Muscle layer of colon (tissue), 2 donors: ENCODE data around the gene AGK.
"Not testable (repeated sequence)": the region's sequence is repeated elsewhere in the genome, so short reads cannot be mapped to it uniquely, and the experiment has no call there.

Source experiments
- H3K27ac ChIP-seq: one replicate; pipeline ENCODE4 v1.7.0; 2013; ENCODE audit warnings: low read depth, mild to moderate bottlenecking, low read length, moderate library complexity
- H3K27me3 ChIP-seq, 2 donors: one replicate each; pipeline ENCODE4 v1.7.0; 2013; ENCODE audit warnings: low read length in 2 of 2, mild to moderate bottlenecking in 2 of 2; ENCODE audit not compliant: insufficient read depth in 2 of 2, control insufficient read depth in 1 of 2
- H3K36me3 ChIP-seq: one replicate; pipeline ENCODE4 v1.7.0; 2013; ENCODE audit warnings: mild to moderate bottlenecking, low read length; ENCODE audit not compliant: insufficient read depth
- H3K4me1 ChIP-seq: one replicate; pipeline ENCODE4 v1.7.0; 2013; ENCODE audit warnings: mild to moderate bottlenecking, low read length; ENCODE audit not compliant: insufficient read depth
- H3K4me3 ChIP-seq, 2 donors: one replicate each; pipeline ENCODE4 v1.7.0; 2013; ENCODE audit warnings: low read length in 2 of 2, low read depth in 1 of 2, mild to moderate bottlenecking in 1 of 2, moderate library complexity in 1 of 2
- H3K9ac ChIP-seq: one replicate; pipeline ENCODE4 v1.7.0; 2013; ENCODE audit warnings: low read length
- H3K9me3 ChIP-seq: one replicate; pipeline ENCODE4 v1.7.0; 2013; ENCODE audit warnings: mild to moderate bottlenecking, low read length
- donor health status: abdominal sarcoma.
- donor health status: Adenocarcinoma of cecum.

The AGK gene

GRCh38 chr7:141689072-141689825 lies 138.0 kb downstream of the AGK start:
- H3K4me3 ChIP-seq, H3K27ac ChIP-seq, H3K9me3 ChIP-seq, H3K9ac ChIP-seq, H3K27me3 ChIP-seq, H3K4me1 ChIP-seq: not testable (repeated sequence)
- H3K36me3 ChIP-seq: peaks cover 15% of the 10 kb centered on the region

- no peaks in the 10 kb centered on the region for H3K27me3 ChIP-seq
- H3K27ac ChIP-seq: no peak overlapping the region
- no peaks in the 10 kb centered on the region for H3K9me3 ChIP-seq
- H3K4me3 ChIP-seq: no peak overlapping the region
- peaks cover 6% of the 10 kb centered on the region for H3K4me1 ChIP-seq
- no peak overlapping the region for H3K9ac ChIP-seq
- H3K36me3 ChIP-seq: no peaks in the 10 kb centered on the region
These were observed 140.3 kb downstream of the AGK start for GRCh38 chr7:141691540-141691939.

GRCh38 chr7:141691961-141692360 lies 140.8 kb downstream of the AGK start:
- peaks cover 6% of the 10 kb centered on the region for H3K4me1 ChIP-seq
- H3K9ac ChIP-seq: no peak overlapping the region
- H3K27ac ChIP-seq: no peak overlapping the region
- H3K27me3 ChIP-seq: no peaks in the 10 kb centered on the region
- H3K36me3 ChIP-seq: no peaks in the 10 kb centered on the region
- no peaks in the 10 kb centered on the region for H3K9me3 ChIP-seq
- H3K4me3 ChIP-seq: no peak overlapping the region

GRCh38 chr7:141693082-141693481 lies 141.9 kb downstream of the AGK start:
- Histone ChIP-seq H3K4me3 (no peak overlapping the region), H3K27ac (no peak overlapping the region), H3K27me3 (no peaks in the 10 kb centered on the region), H3K36me3 (no peaks in the 10 kb centered on the region), H3K9ac (no peak overlapping the region), H3K9me3 (no peaks in the 10 kb centered on the region), H3K4me1 (peaks cover 6% of the 10 kb centered on the region)

- H3K9ac ChIP-seq: no peak overlapping the region
- H3K27ac ChIP-seq: no peak overlapping the region
- peaks cover 17% of the 10 kb centered on the region for H3K4me1 ChIP-seq
These were observed 144.6 kb downstream of the AGK start for GRCh38 chr7:141695803-141696289.

GRCh38 chr7:141696348-141696747 lies 145.1 kb downstream of the AGK start:
- H3K9me3 ChIP-seq: no peaks in the 10 kb centered on the region
- peaks cover 19% of the 10 kb centered on the region for H3K4me1 ChIP-seq
- no peaks in the 10 kb centered on the region for H3K36me3 ChIP-seq
- no peaks in the 10 kb centered on the region for H3K27me3 ChIP-seq
- no peak overlapping the region for H3K27ac ChIP-seq
- H3K4me3 ChIP-seq: no peak overlapping the region
- H3K9ac ChIP-seq: no peak overlapping the region

More at GRCh38 chr7:141695803-141696289, 144.6 kb downstream of the AGK start:
- H3K4me3 ChIP-seq: no peak overlapping the region
- H3K36me3 ChIP-seq: no peaks in the 10 kb centered on the region
- H3K9me3 ChIP-seq: no peaks in the 10 kb centered on the region
- no peaks in the 10 kb centered on the region for H3K27me3 ChIP-seq

GRCh38 chr7:141697211-141697871 lies 146.1 kb downstream of the AGK start:
- Histone ChIP-seq H3K27ac (no peak overlapping the region), H3K9ac (no peak overlapping the region), H3K9me3 (no peaks in the 10 kb centered on the region), H3K27me3 (no peaks in the 10 kb centered on the region), H3K36me3 (no peaks in the 10 kb centered on the region), H3K4me1 (peaks cover 21% of the 10 kb centered on the region), H3K4me3 (no peak overlapping the region)

- no peaks in the 10 kb centered on the region for H3K36me3 ChIP-seq
- H3K4me1 ChIP-seq: peaks cover 29% of the 10 kb centered on the region
- H3K9ac ChIP-seq: no peak overlapping the region
- no peak overlapping the region for H3K27ac ChIP-seq
- H3K9me3 ChIP-seq: no peaks in the 10 kb centered on the region
- no peaks in the 10 kb centered on the region for H3K27me3 ChIP-seq
- H3K4me3 ChIP-seq: no peak overlapping the region
These were observed 147.2 kb downstream of the AGK start for GRCh38 chr7:141698247-141699015.

- H3K9ac ChIP-seq: no peak overlapping the region
- no peak overlapping the region for H3K27ac ChIP-seq
- peaks cover 29% of the 10 kb centered on the region for H3K4me1 ChIP-seq
- H3K27me3 ChIP-seq: no peaks in the 10 kb centered on the region
- no peak overlapping the region for H3K4me3 ChIP-seq
- no peaks in the 10 kb centered on the region for H3K36me3 ChIP-seq
- H3K9me3 ChIP-seq: no peaks in the 10 kb centered on the region
These were observed 148.7 kb downstream of the AGK start for GRCh38 chr7:141699860-141700259.

- H3K9me3 ChIP-seq: no peaks in the 10 kb centered on the region
- no peaks in the 10 kb centered on the region for H3K36me3 ChIP-seq
- H3K27ac ChIP-seq: no peak overlapping the region
- no peaks in the 10 kb centered on the region for H3K27me3 ChIP-seq
- peaks cover 29% of the 10 kb centered on the region for H3K4me1 ChIP-seq
- peak overlapping the region in 1 of 2 donors; percentile 51 for H3K4me3 ChIP-seq
- H3K9ac ChIP-seq: peak overlapping the region; percentile 28
These were observed 149.2 kb downstream of the AGK start for GRCh38 chr7:141700296-141700847.

- no peaks in the 10 kb centered on the region for H3K27me3 ChIP-seq
- peak overlapping the region; percentile 38 for H3K27ac ChIP-seq
- peak overlapping the region; percentile 28 for H3K9ac ChIP-seq
- peaks cover 25% of the 10 kb centered on the region for H3K4me1 ChIP-seq
- H3K36me3 ChIP-seq: no peaks in the 10 kb centered on the region
- no peaks in the 10 kb centered on the region for H3K9me3 ChIP-seq
- peak overlapping the region; percentile 45 to 51 for H3K4me3 ChIP-seq
These were observed 149.7 kb downstream of the AGK start for GRCh38 chr7:141700848-141701371.
